Mesenchymal stem cell (in vitro differentiated cells and primary cell): ENCODE results near the gene ATP10A.

ENCODE experiments used
- DNase-seq: peaks from one replicate; pipeline ENCODE4 v3.0.0-alpha.2; 2013
- H2AFZ ChIP-seq: one replicate; pipeline ENCODE4 v1.6.1; 2013; ENCODE audit warnings: low read depth, mild to moderate bottlenecking, control low read depth, inconsistent platforms, low read length, moderate library complexity
- H2AK5ac ChIP-seq: 2 replicates; pipeline ENCODE4 v1.6.1; 2013; ENCODE audit warnings: low read length, moderate library complexity, mild to moderate bottlenecking, inconsistent platforms; ENCODE audit not compliant: severe bottlenecking
- H2BK120ac ChIP-seq: one replicate; pipeline ENCODE4 v1.6.1; 2013; ENCODE audit warnings: low read depth, mild to moderate bottlenecking, inconsistent platforms, low read length, moderate library complexity
- H2BK12ac ChIP-seq, 2 experiments: one replicate each; pipeline ENCODE4 v1.6.1; 2013; ENCODE audit warnings: inconsistent platforms in 2 of 2, low read length in 2 of 2, mild to moderate bottlenecking in 2 of 2, moderate library complexity in 2 of 2, control low read depth in 1 of 2
- H2BK15ac ChIP-seq: one replicate; pipeline ENCODE4 v1.6.1; 2013; ENCODE audit warnings: mild to moderate bottlenecking, low read depth, inconsistent platforms; ENCODE audit not compliant: poor library complexity, severe bottlenecking
- H2BK5ac ChIP-seq: 2 replicates; pipeline ENCODE4 v1.6.1; 2013; ENCODE audit warnings: low read depth, mild to moderate bottlenecking, low read length, control low read depth, inconsistent platforms; ENCODE audit not compliant: poor library complexity, severe bottlenecking
- H3K14ac ChIP-seq, 2 experiments: one replicate each; pipeline ENCODE4 v1.6.1; 2013; ENCODE audit warnings: inconsistent platforms in 2 of 2, low read length in 2 of 2, control low read depth in 1 of 2, mild to moderate bottlenecking in 1 of 2, moderate library complexity in 1 of 2
- H3K18ac ChIP-seq, 2 experiments: one replicate each; pipeline ENCODE4 v1.6.1; 2013; ENCODE audit warnings: inconsistent platforms in 2 of 2, low read length in 2 of 2, control low read depth in 1 of 2, low read depth in 1 of 2, mild to moderate bottlenecking in 1 of 2
- H3K23ac ChIP-seq, 2 experiments: one replicate each; pipeline ENCODE4 v1.6.1; 2013; ENCODE audit warnings: inconsistent platforms in 2 of 2, low read length in 2 of 2, mild to moderate bottlenecking in 2 of 2, moderate library complexity in 2 of 2, control low read depth in 1 of 2
- H3K27ac ChIP-seq: 2 replicates; pipeline ENCODE4 v1.5.1; 2013; ENCODE audit warnings: mild to moderate bottlenecking, moderate library complexity, low read length, control low read depth, inconsistent platforms; ENCODE audit not compliant: poor library complexity, severe bottlenecking
- H3K27me3 ChIP-seq, 2 experiments: 2 replicates each; pipeline versions ENCODE4 v1.6.1 to v1.7.0; 2013; ENCODE audit warnings: low read length in 2 of 2, mild to moderate bottlenecking in 2 of 2, moderate library complexity in 2 of 2, control low read depth in 1 of 2, inconsistent platforms in 1 of 2; ENCODE audit not compliant: control insufficient read depth in 1 of 2, insufficient read depth in 1 of 2
- H3K36me3 ChIP-seq, 2 experiments: 2 replicates each; pipeline versions ENCODE4 v1.6.1 to v1.7.0; 2013; ENCODE audit warnings: low read length in 2 of 2, control low read depth in 1 of 2, inconsistent platforms in 1 of 2, low read depth in 1 of 2, mild to moderate bottlenecking in 1 of 2; ENCODE audit not compliant: insufficient read depth in 2 of 2, control insufficient read depth in 1 of 2
- H3K4ac ChIP-seq, 2 experiments: one replicate each; pipeline ENCODE4 v1.6.1; 2013; ENCODE audit warnings: inconsistent platforms in 2 of 2, low read length in 2 of 2, mild to moderate bottlenecking in 2 of 2, moderate library complexity in 2 of 2, control low read depth in 1 of 2, low read depth in 1 of 2
- H3K4me1 ChIP-seq: 2 replicates; pipeline ENCODE4 v1.6.1; 2013; ENCODE audit warnings: low read depth, low read length, control low read depth; ENCODE audit not compliant: control insufficient read depth, insufficient read depth
- H3K4me2 ChIP-seq: 2 replicates; pipeline ENCODE4 v1.6.1; 2013; ENCODE audit warnings: low read length, mild to moderate bottlenecking, inconsistent platforms; ENCODE audit not compliant: poor library complexity, severe bottlenecking
- H3K4me3 ChIP-seq, 2 experiments: 2 replicates each; pipeline versions ENCODE4 v1.5.1 to v1.7.0; 2013; ENCODE audit warnings: low read length in 2 of 2, mild to moderate bottlenecking in 2 of 2, control low read depth in 1 of 2, low read depth in 1 of 2; ENCODE audit not compliant: insufficient read depth in 1 of 2
- H3K79me1 ChIP-seq: replicated peaks from 2 replicates; pipeline ENCODE4 v1.6.1; 2013; ENCODE audit warnings: mild to moderate bottlenecking, control low read depth, low read length, inconsistent platforms; ENCODE audit not compliant: poor library complexity, severe bottlenecking
- H3K9ac ChIP-seq: 2 replicates; pipeline ENCODE4 v1.7.0; 2013; ENCODE audit warnings: mild to moderate bottlenecking, low read length, moderate library complexity
- H3K9me3 ChIP-seq: 2 replicates; pipeline ENCODE4 v1.7.0; 2013; ENCODE audit warnings: mild to moderate bottlenecking, low read length; ENCODE audit not compliant: control insufficient read depth
- H4K8ac ChIP-seq: one replicate; pipeline ENCODE4 v1.6.1; 2013; ENCODE audit warnings: inconsistent platforms, mild to moderate bottlenecking, low read length, moderate library complexity
- H4K91ac ChIP-seq: one replicate; pipeline ENCODE4 v1.6.1; 2013; ENCODE audit warnings: mild to moderate bottlenecking, low read length, inconsistent platforms
- WGBS: methylation state at CpG from one replicate; pipeline ENCODE4 v1.1.7; 2013; ENCODE audit warnings: mixed read lengths; 5-methylcytosine and 5-hydroxymethylcytosine counted together

Gene ATP10A

GRCh38 chr15:25789616-25789999 lies 73.5 kb downstream of the ATP10A start:
- Histone ChIP-seq H4K8ac (no peak overlapping the region), H3K79me1 (peaks cover 27% of the 10 kb centered on the region), H2AFZ (no peak overlapping the region)

GRCh38 chr15:25789211-25789610 lies 73.9 kb downstream of the ATP10A start:
- Histone ChIP-seq H3K4me2 (no peak overlapping the region), H3K27me3 (no peaks in the 10 kb centered on the region), H2BK5ac (no peak overlapping the region), H2AFZ (no peak overlapping the region), H3K14ac (no peak overlapping the region), H2BK12ac (no peak overlapping the region), H3K23ac (no peak overlapping the region), H4K8ac (no peak overlapping the region), H3K27ac (no peak overlapping the region), H2AK5ac (no peak overlapping the region), H3K9ac (peak overlapping the region; percentile 83), H2BK120ac (no peak overlapping the region), H3K79me1 (peaks cover 28% of the 10 kb centered on the region), H3K9me3 (no peaks in the 10 kb centered on the region), H3K4me3 (peak overlapping the region in 1 of 2 experiments; percentile 47), H3K4me1 (peaks cover 29% of the 10 kb centered on the region), H3K4ac (no peak overlapping the region), H3K36me3 (peaks cover 0 to 4% of the 10 kb centered on the region in 2 experiments), H2BK15ac (no peak overlapping the region), H4K91ac (no peak overlapping the region), H3K18ac (no peak overlapping the region)
- no peak for DNase-seq
- 43% methylated on average over 1 of the region's 2 CpGs for WGBS

More at GRCh38 chr15:25789616-25789999, 73.5 kb downstream of the ATP10A start:
- Histone ChIP-seq H2BK120ac (no peak overlapping the region), H3K18ac (no peak overlapping the region), H3K4me2 (no peak overlapping the region), H3K9ac (peak overlapping the region; percentile 83), H2BK5ac (no peak overlapping the region), H3K27me3 (no peaks in the 10 kb centered on the region), H2BK12ac (no peak overlapping the region), H2BK15ac (no peak overlapping the region), H3K36me3 (peaks cover 0 to 4% of the 10 kb centered on the region in 2 experiments), H3K23ac (no peak overlapping the region), H3K4me1 (peaks cover 28% of the 10 kb centered on the region), H3K4ac (no peak overlapping the region), H4K91ac (no peak overlapping the region), H3K14ac (no peak overlapping the region), H3K4me3 (peak overlapping the region in 1 of 2 experiments; percentile 47), H3K27ac (peak overlapping the region; percentile 12), H3K9me3 (no peaks in the 10 kb centered on the region), H2AK5ac (no peak overlapping the region)
- 79% methylated on average over 3 of the region's 5 CpGs for WGBS
- DNase-seq, result no peak

GRCh38 chr15:25787855-25788520 lies 75.1 kb downstream of the ATP10A start:
- Histone ChIP-seq H3K36me3 (peaks cover 0 to 4% of the 10 kb centered on the region in 2 experiments), H2BK12ac (no peak overlapping the region), H3K9me3 (no peaks in the 10 kb centered on the region), H4K8ac (no peak overlapping the region), H2BK15ac (no peak overlapping the region), H3K9ac (peak overlapping the region; percentile 29), H2BK5ac (no peak overlapping the region), H4K91ac (no peak overlapping the region), H3K4me2 (peak overlapping the region; percentile 5), H2AFZ (no peak overlapping the region), H3K79me1 (peaks cover 22% of the 10 kb centered on the region), H3K14ac (no peak overlapping the region), H3K23ac (no peak overlapping the region), H2AK5ac (peak overlapping the region; percentile 59), H2BK120ac (no peak overlapping the region), H3K4me1 (peaks cover 34% of the 10 kb centered on the region), H3K4me3 (peak overlapping the region in 1 of 2 experiments; percentile 52), H3K27me3 (no peaks in the 10 kb centered on the region), H3K4ac (no peak overlapping the region), H3K18ac (no peak overlapping the region), H3K27ac (no peak overlapping the region)
- WGBS, result 42% methylated on average over 12 of the region's 13 CpGs
- DNase-seq, result peak; percentile 26

GRCh38 chr15:25787381-25787780 lies 75.7 kb downstream of the ATP10A start:
- H2BK12ac ChIP-seq, result no peak overlapping the region
- H2BK120ac ChIP-seq, result no peak overlapping the region
- whole genome bisulfite sequencing, result 81% methylated on average over 2 of the region's 2 CpGs

More at GRCh38 chr15:25787381-25787780, 75.7 kb downstream of the ATP10A start:
- no peak overlapping the region for H3K27ac ChIP-seq
- no peak overlapping the region for H3K14ac ChIP-seq
- no peak overlapping the region for H3K23ac ChIP-seq
- H2BK15ac ChIP-seq, result no peak overlapping the region
- no peak overlapping the region for H4K8ac ChIP-seq
- peaks cover 34% of the 10 kb centered on the region for H3K4me1 ChIP-seq
- peaks cover 21% of the 10 kb centered on the region for H3K79me1 ChIP-seq
- peak overlapping the region; percentile 60 for H2AK5ac ChIP-seq
- no peak overlapping the region for H4K91ac ChIP-seq
- no peaks in the 10 kb centered on the region for H3K27me3 ChIP-seq
- DNase-seq, result peak; percentile 1
- H3K9me3 ChIP-seq, result no peaks in the 10 kb centered on the region
- no peak overlapping the region for H3K18ac ChIP-seq
- no peak overlapping the region for H3K9ac ChIP-seq
- no peak overlapping the region for H2AFZ ChIP-seq
- peaks cover 0 to 3% of the 10 kb centered on the region in 2 experiments for H3K36me3 ChIP-seq
- H2BK5ac ChIP-seq, result no peak overlapping the region
- H3K4me2 ChIP-seq, result no peak overlapping the region
- peak overlapping the region in 1 of 2 experiments; percentile 52 for H3K4me3 ChIP-seq
- H3K4ac ChIP-seq, result no peak overlapping the region
